ENCODE measurements around the gene SLCO4A1.

Gene SLCO4A1

DNA sequence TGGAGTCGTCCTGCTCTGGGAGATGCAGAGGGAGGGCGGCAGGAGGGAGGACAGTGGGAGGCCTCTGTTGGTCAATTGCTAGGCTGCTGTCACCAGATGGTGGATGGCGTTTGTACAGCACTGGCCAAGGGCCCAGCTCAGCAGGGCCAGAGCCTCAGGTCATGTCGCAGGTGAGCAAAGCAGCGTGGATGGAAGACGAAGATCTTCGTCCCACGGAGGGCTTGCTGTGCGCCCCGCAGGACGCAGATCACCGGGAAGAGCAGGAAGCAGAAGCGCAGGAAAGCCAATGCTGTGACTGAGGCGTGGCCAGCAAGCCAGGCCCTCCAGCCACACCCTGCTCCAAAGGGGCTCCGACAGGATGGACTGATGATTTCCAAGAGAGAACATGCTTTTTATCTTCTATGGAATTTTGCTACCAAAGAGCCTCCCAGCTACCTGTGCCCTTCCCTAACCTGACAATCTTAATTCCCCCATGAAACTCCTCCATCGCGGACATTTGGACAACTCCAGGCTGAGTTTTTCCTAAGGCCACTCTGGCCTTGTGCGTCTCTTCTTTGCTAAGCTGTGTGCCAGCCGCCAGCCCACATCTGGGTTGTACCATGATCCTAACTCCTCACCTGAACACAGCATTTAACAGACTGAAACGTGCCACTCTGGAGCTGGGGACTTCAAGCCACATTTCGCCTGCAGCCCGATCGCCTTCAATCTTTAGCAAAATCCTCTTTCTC lies 3.5 kb upstream of the SLCO4A1 start:
- DNase-seq: no peak

- no peak for DNase-seq
These were observed 2.5 kb upstream of the SLCO4A1 start for GRCh38 chr20:62639765-62640164.

GRCh38 chr20:62640870-62641269 lies 1.4 kb upstream of the SLCO4A1 start:
- no peak for DNase-seq

DNA sequence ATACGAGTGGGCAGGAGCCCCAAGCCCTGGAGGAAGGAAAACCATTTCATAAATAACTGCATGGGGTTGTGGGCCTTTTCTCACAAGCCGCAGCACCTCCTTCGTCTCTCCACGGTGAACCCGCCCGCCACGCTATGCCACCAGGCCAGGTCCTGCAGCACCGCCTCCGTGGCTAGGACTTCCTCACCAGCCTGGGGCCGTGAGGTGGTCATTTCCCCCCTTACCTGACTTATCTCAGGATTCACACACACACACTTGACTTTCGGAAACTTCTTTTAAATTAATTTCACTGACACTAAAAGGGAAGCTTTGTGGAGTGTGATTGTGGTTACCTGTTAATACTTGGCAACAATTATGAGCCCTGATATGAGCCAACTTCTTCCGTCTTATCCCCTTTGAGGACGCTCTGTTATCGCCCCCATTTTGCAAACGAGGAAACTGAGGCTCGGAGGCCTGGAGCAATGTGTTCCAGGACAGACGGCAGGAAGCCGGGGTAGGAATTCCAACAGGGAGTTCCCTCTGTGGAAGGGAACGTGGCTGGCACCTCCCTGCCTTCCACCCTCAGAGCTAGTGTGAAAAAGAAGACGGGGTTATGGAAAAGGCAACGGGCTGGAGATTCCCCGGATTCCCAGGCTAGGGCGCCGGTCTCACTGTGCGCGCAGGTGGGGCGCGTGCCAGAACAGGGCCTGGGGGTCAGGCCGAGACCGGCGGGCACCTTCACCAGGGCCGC lies 817 bp upstream of the SLCO4A1 start:
- DNase-seq: no peak

DNA sequence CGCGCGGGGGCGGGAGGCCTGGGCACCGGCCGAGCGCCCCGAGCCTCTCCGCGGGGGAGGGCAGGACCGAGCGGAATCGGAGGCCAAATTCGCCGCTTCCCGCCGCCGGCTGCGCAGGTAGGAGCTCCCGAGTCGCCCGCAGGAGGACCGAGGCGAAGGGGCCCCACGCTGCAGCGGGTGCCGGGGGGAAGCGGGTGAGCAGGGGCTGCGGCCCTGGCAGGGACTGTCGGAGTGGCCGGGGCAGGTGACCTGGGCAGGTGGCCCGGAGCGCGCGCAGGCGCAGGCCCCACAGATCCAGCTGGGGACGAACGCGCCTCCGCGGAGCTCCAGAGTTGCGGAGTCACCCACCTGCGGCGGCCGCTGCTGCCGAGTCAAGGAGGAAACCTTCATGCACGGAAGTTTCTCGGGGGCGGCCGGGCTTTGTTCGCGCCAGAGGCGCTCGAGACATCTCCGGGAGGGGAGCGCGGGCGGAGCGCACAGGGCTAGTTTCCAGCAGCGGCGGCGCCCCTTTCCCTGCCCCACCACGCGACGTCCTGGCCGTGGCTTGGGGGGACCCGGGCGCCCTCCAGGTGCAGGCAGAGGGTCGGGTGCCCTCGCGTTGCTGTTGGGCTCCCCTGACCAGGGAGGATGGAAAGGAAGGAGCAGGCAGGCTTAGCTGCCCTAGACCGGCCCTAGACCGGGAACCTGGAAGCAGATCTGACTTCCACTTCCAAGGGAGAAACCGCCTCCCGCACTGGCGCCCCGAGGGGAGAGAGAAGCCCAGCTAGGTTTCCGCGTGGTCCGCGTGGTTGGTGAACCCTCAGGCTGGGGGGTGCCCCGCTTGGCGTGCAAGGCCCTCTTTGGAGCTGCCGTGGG lies 590 bp downstream of the SLCO4A1 start:
- DNase-seq: no peak

- no peak for DNase-seq
These were observed 1.3 kb downstream of the SLCO4A1 start for GRCh38 chr20:62643521-62644043.

- no peak for DNase-seq
These were observed 1.9 kb downstream of the SLCO4A1 start for GRCh38 chr20:62644044-62644795.

- DNase-seq: no peak
These were observed 2.6 kb downstream of the SLCO4A1 start for GRCh38 chr20:62644802-62645496.

DNA sequence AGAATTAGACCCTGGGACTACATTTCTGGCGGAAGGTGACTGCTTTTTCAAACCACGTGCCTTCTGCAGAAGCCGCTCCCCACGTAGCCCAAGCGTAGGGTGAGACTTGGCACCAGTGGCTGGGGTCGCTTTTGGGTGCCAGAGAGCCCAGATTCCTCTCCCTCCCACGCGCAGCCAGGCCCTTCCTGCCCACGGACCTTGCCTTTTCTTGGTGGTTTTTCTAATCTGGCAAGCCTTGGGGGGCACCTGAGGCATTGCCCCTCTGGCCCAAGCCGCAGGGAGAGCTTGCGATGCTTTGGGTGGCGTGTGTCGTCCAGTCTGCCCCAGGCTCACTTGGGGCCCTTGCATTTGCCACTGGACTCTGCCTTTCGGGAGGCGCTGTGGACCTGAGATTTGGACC lies 3.3 kb downstream of the SLCO4A1 start:
- no peak for DNase-seq

- DNase-seq: no peak
These were observed 4.7 kb downstream of the SLCO4A1 start for GRCh38 chr20:62646851-62647520.

DNA sequence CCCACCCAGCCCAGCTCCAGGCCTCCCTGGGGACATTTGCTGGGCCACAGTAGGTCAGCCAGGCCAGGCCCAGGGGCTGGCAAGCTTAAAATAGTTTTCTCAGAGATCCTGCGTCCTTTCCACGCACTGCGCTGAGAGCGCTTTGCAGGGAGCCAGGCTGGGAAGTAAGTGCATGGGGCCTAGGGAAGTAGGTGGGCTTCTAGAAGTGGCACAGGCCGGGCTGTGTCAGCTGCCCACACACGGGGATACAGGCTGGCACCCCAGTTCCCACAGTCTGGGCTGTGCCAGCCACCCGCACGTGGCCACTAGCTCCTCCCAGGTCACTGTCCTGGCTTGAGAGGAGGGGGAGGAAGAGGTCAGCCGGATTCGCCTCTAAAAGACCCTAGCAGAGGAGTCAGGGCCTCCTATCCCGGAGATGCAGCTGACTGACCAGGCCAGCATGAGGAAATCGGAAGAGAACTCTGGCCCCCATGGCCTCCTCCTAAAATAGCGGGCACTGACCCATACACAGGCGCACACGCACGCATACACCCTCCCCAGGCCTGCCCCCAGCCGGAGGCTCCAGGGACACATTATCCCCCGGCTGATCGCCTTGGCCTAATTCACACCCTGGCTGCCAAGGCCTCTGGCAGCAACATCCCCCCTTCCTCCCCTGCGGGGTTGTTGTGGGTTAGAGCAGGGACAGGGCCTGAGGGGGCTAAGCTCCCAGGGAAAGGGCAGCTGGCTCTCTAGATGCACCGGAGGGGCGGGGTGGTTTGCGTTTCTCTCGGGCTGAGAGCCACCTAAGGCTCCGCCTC lies 5.4 kb downstream of the SLCO4A1 start:
- no peak for DNase-seq

GRCh38 chr20:62648318-62648995 lies 6.2 kb downstream of the SLCO4A1 start:
- DNase-seq: no peak

DNA sequence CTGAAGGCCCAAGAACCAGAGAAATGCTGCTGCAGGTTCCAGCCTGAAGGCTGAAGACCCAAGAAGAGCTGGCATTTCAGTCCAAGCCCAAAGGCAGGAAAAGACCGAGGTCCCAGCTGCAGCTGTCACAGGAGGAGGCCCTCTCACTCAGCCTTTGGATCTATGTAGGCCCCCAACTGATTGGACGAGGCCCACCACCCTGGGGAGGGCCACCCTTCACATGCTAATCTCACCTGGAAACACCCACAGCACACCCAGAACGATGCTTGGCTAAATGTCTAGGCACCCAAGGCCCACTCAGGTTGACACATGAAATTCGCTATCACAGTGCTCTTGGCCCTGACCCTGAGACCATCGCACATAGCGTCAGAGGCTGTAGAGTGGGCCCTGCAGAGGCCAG lies 6.8 kb downstream of the SLCO4A1 start:
- no peak for DNase-seq

- DNase-seq: no peak
These were observed 8.4 kb downstream of the SLCO4A1 start for GRCh38 chr20:62650551-62651284.

GRCh38 chr20:62651285-62652021 lies 9.2 kb downstream of the SLCO4A1 start:
- no peak for DNase-seq

DNA sequence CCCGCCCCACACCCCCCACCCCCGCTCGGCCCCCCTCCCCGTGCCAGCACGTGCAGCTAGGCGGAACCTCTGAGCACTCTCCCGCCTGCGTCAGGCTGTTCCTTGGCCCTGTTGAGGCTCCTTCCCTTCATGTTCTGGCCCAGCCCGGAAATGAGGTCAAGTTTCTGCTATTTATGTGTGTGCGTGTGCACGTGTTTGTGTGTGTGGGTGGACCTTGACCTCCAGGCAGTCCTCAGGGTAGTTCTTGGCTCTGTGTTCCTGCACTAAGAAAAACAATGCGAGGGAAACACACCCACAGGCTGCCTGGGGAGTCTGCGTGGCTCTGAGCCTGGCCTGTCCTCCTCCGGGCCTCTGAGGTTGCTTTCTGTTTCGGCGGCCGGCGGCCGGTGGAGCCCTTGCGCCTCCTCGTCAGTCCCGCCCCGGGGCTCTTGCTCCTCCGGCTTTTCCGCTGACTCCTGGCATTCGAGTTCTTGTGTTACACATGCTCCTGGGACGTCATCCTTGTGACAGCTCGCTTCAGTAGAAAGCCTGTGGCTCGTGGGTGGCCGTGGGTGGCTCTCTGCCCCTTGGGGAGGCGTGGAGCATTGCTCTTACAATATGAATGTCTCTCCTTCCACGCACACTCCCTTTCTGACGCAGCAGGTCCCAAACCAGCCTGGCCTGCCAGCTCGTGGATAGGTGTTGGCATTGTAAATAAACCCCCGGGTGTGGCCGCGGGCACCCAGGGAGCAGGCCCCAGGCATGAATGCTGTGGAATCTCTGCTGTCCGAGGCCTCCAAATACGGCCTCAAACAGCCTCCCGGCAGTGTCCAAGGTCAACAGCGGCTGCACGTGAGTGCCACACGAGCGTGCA lies 10.0 kb downstream of the SLCO4A1 start:
- peak in 1 of 2 donors; percentile 51 for DNase-seq

GRCh38 chr20:62652894-62653305 lies 10.6 kb downstream of the SLCO4A1 start:
- no peak for DNase-seq

Data from bone marrow (tissue), 2 donors.